Measurements from ENCODE around the gene GMDS.
A peak's percentile ranks its signal among the peaks of the same experiment; 100 is the strongest.

GMDS gene

DNA sequence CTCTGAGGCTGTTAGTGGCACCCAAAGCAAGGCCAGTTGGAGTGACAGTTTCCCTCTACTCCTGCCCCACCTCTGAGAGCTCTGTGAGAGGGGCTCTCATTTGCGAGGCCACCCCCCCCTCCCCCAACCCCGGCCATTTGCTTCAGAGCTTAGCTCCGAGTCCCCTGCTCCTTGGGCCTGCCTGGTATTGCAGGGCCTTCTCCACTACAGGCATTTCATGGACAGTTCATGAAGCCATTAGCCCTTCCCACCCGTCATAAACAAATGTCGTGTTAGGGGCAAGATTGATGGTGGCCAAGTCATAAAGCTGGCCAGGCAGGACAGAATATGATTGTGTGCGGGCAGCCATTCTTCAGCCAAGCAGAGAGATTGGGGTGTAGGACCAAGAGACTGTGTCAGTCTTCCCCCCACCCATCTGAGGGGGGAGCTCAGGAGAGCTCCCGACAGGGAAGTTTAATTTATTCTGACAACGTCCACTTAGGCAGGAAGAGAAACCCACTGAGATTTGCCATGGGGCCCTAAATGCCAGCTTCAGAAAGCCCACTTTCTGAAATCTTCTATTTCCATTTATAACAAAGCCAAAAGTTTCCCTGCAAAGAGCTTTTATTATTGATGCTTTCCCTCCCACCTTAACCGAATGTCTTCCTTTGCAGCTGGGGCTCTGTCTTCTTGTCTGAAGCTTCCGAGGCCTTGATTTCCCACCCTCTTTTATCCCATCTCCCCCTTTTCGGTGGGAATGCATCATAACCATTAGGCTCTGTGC is 628.5 kb downstream of the GMDS start:
- Mint-ChIP-seq H3K9me3 (no peaks in the 10 kb centered on the region), H3K4me3 (no peak overlapping the region), H3K27me3 (peaks cover 46 to 63% of the 10 kb centered on the region in 2 donors), H3K36me3 (ENCODE audit: insufficient read depth) (peaks cover 8% of the 10 kb centered on the region), H3K4me1 (ENCODE audit: low read depth in 2 of 2) (peaks cover 6 to 10% of the 10 kb centered on the region in 2 donors), H3K27ac (no peak overlapping the region)
- ATAC-seq (replicated peaks), result no peak
- DNase-seq, result no peak

GRCh38 chr6:1615853-1616420 is 629.5 kb downstream of the GMDS start:
- H3K4me3 Mint-ChIP-seq, result no peak overlapping the region
- H3K27me3 Mint-ChIP-seq, result peaks cover 47 to 61% of the 10 kb centered on the region in 2 donors
- peaks cover 9% of the 10 kb centered on the region for H3K36me3 Mint-ChIP-seq (ENCODE audit: insufficient read depth)
- no peak overlapping the region for H3K27ac Mint-ChIP-seq
- H3K4me1 Mint-ChIP-seq (ENCODE audit: low read depth in 2 of 2), result peaks cover 6 to 11% of the 10 kb centered on the region in 2 donors
- ATAC-seq (replicated peaks), result no peak
- no peaks in the 10 kb centered on the region for H3K9me3 Mint-ChIP-seq
- DNase-seq, result no peak

- peak overlapping the region in 1 of 2 donors; percentile 19 for H3K4me3 Mint-ChIP-seq
- H3K4me1 Mint-ChIP-seq (ENCODE audit: low read depth in 2 of 2), result peaks cover 9 to 11% of the 10 kb centered on the region in 2 donors
- ATAC-seq (replicated peaks), result no peak
- H3K27me3 Mint-ChIP-seq, result peaks cover 51 to 67% of the 10 kb centered on the region in 2 donors
- no peak for DNase-seq
- H3K27ac Mint-ChIP-seq, result no peak overlapping the region
- H3K9me3 Mint-ChIP-seq, result no peaks in the 10 kb centered on the region
- H3K36me3 Mint-ChIP-seq (ENCODE audit: insufficient read depth), result peaks cover 12% of the 10 kb centered on the region
Measured at GRCh38 chr6:1615151-1615852, 630.1 kb downstream of the GMDS start.

GRCh38 chr6:1614448-1615150 is 630.8 kb downstream of the GMDS start:
- Mint-ChIP-seq H3K4me3 (no peak overlapping the region), H3K27me3 (peaks cover 51 to 68% of the 10 kb centered on the region in 2 donors), H3K4me1 (ENCODE audit: low read depth in 2 of 2) (peaks cover 9 to 11% of the 10 kb centered on the region in 2 donors), H3K27ac (no peak overlapping the region), H3K9me3 (no peaks in the 10 kb centered on the region), H3K36me3 (ENCODE audit: insufficient read depth) (peaks cover 12% of the 10 kb centered on the region)
- DNase-seq (no peak), ATAC-seq (replicated peaks) (peak; percentile 30)

DNA sequence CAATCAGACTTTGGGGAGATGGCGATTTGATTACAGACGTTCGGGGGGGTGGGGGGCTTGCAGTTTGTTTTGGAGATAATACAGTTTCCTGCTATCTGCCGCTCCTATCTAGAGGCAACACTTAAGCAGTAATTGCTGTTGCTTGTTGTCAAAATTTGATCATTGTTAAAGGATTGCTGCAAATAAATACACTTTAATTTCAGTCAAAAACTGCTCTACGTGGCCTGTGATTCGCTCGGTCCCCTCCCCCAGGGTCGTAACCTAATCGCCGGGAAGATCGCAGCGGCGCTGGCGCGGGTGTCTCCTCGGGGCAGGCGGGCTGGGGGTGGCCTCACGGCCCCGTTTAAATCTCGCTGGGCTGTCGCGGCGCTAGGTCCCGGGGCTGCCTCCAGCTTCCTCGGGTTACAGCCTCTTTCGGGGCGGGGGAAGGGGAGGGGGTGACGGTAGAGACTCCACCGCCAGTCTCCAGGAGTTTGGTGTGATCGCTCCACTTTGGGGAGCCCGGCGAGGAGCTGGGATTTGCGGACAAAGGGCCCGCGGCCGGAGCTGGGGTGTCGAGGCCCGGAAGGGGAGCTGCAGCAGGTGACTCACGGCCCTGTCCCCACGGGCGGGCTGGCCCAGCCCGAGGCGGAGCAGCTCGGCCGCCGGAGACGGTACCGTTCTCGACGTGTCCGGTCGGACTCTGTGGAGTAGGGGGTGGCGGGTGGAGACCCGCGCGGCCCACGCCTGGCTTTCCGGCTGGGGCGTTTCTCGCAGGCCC is 631.5 kb downstream of the GMDS start:
- Mint-ChIP-seq H3K27me3 (peaks cover 53 to 69% of the 10 kb centered on the region in 2 donors), H3K9me3 (no peaks in the 10 kb centered on the region), H3K4me3 (no peak overlapping the region), H3K36me3 (ENCODE audit: insufficient read depth) (peaks cover 12% of the 10 kb centered on the region), H3K4me1 (ENCODE audit: low read depth in 2 of 2) (peaks cover 9 to 11% of the 10 kb centered on the region in 2 donors), H3K27ac (no peak overlapping the region)
- ATAC-seq (replicated peaks) (no peak), DNase-seq (no peak)

- no peak overlapping the region for H3K4me3 Mint-ChIP-seq
- no peak for ATAC-seq (replicated peaks)
- DNase-seq, result no peak
Measured at GRCh38 chr6:1613346-1613687, 632.1 kb downstream of the GMDS start.

DNA sequence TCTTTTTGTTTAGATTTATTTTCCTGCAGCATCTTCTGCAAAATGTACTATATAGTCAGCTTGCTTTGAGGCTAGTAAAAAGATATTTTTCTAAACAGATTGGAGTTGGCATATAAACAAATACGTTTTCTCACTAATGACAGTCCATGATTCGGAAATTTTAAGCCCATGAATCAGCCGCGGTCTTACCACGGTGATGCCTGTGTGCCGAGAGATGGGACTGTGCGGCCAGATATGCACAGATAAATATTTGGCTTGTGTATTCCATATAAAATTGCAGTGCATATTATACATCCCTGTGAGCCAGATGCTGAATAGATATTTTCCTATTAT is 632.5 kb downstream of the GMDS start:
- Mint-ChIP-seq H3K36me3 (ENCODE audit: insufficient read depth) (peaks cover 12% of the 10 kb centered on the region), H3K4me1 (ENCODE audit: low read depth in 2 of 2) (peaks cover 11 to 18% of the 10 kb centered on the region in 2 donors), H3K9me3 (no peaks in the 10 kb centered on the region), H3K4me3 (peak overlapping the region in 1 of 2 donors; percentile 85), H3K27ac (no peak overlapping the region), H3K27me3 (peaks cover 56 to 69% of the 10 kb centered on the region in 2 donors)
- no peak for DNase-seq
- ATAC-seq (replicated peaks), result no peak

More at GRCh38 chr6:1613346-1613687, 632.1 kb downstream of the GMDS start:
- peaks cover 12% of the 10 kb centered on the region for H3K36me3 Mint-ChIP-seq (ENCODE audit: insufficient read depth)
- no peak overlapping the region for H3K27ac Mint-ChIP-seq
- H3K27me3 Mint-ChIP-seq, result peaks cover 56 to 69% of the 10 kb centered on the region in 2 donors
- H3K4me1 Mint-ChIP-seq (ENCODE audit: low read depth in 2 of 2), result peaks cover 12 to 14% of the 10 kb centered on the region in 2 donors
- H3K9me3 Mint-ChIP-seq, result no peaks in the 10 kb centered on the region

GRCh38 chr6:1612299-1612973 is 633.0 kb downstream of the GMDS start:
- Mint-ChIP-seq H3K27me3 (peaks cover 56 to 69% of the 10 kb centered on the region in 2 donors), H3K36me3 (ENCODE audit: insufficient read depth) (peaks cover 12% of the 10 kb centered on the region), H3K27ac (no peak overlapping the region), H3K4me1 (ENCODE audit: low read depth in 2 of 2) (peaks cover 12 to 23% of the 10 kb centered on the region in 2 donors), H3K4me3 (peak overlapping the region; percentile 77 to 85), H3K9me3 (no peaks in the 10 kb centered on the region)
- no peak for DNase-seq
- no peak for ATAC-seq (replicated peaks)

- no peak for DNase-seq
- H3K4me1 Mint-ChIP-seq (ENCODE audit: low read depth in 2 of 2), result peaks cover 15 to 30% of the 10 kb centered on the region in 2 donors
- peaks cover 56 to 69% of the 10 kb centered on the region in 2 donors for H3K27me3 Mint-ChIP-seq
- peaks cover 18% of the 10 kb centered on the region for H3K36me3 Mint-ChIP-seq (ENCODE audit: insufficient read depth)
- ATAC-seq (replicated peaks), result peak; percentile 9
- peak overlapping the region; percentile 77 to 85 for H3K4me3 Mint-ChIP-seq
- H3K9me3 Mint-ChIP-seq, result no peaks in the 10 kb centered on the region
- no peak overlapping the region for H3K27ac Mint-ChIP-seq
Measured at GRCh38 chr6:1611572-1612298, 633.7 kb downstream of the GMDS start.

- DNase-seq (no peak), ATAC-seq (replicated peaks) (no peak)
- no peak overlapping the region for H3K4me3 Mint-ChIP-seq
- H3K4me1 Mint-ChIP-seq (ENCODE audit: low read depth in 2 of 2), result peaks cover 15 to 35% of the 10 kb centered on the region in 2 donors
- H3K27me3 Mint-ChIP-seq, result peaks cover 58 to 70% of the 10 kb centered on the region in 2 donors
- no peak overlapping the region for H3K27ac Mint-ChIP-seq
- no peaks in the 10 kb centered on the region for H3K9me3 Mint-ChIP-seq
- peaks cover 18% of the 10 kb centered on the region for H3K36me3 Mint-ChIP-seq (ENCODE audit: insufficient read depth)
Measured at GRCh38 chr6:1611322-1611571, 634.2 kb downstream of the GMDS start.

- ATAC-seq (replicated peaks), result peak; percentile 6
- Mint-ChIP-seq H3K27me3 (peaks cover 60 to 70% of the 10 kb centered on the region in 2 donors), H3K4me3 (peak overlapping the region; percentile 82 to 88), H3K9me3 (no peaks in the 10 kb centered on the region), H3K4me1 (ENCODE audit: low read depth in 2 of 2) (peaks cover 15 to 38% of the 10 kb centered on the region in 2 donors), H3K36me3 (ENCODE audit: insufficient read depth) (peaks cover 18% of the 10 kb centered on the region), H3K27ac (no peak overlapping the region)
- no peak for DNase-seq
Measured at GRCh38 chr6:1610497-1611321, 634.7 kb downstream of the GMDS start.
